Loucy (cell line): Measurements from ENCODE around the gene SRA1.
A peak's percentile ranks its signal among the peaks of the same experiment; 100 is the strongest.

Source experiments
- H2AFZ ChIP-seq: fragments of 200-600 bp; sonication (generic); 2 replicates; pipeline ENCODE4 v1.6.0; 2016; ENCODE audit warnings: antibody characterized with exemption, mild to moderate bottlenecking, low read length, moderate library complexity
- H3F3A ChIP-seq: fragments of 200-600 bp; 2 replicates; pipeline ENCODE4 v1.6.0; 2016; ENCODE audit warnings: antibody characterized with exemption, low read depth, mild to moderate bottlenecking
- H3K27me3 ChIP-seq: fragments of 200-600 bp; sonication (generic); 2 replicates; pipeline ENCODE4 v1.6.1; 2014; ENCODE audit warnings: low read length, mild to moderate bottlenecking; ENCODE audit not compliant: insufficient read depth, poor library complexity, severe bottlenecking
- H3K36me3 ChIP-seq: fragments of 200-600 bp; sonication (generic); 2 replicates; pipeline ENCODE4 v1.6.1; 2016; ENCODE audit warnings: low read length; ENCODE audit not compliant: insufficient read depth
- H3K4me1 ChIP-seq: fragments of 200-600 bp; sonication (generic); 2 replicates; pipeline ENCODE4 v1.5.1; 2014; ENCODE audit warnings: low read length, mild to moderate bottlenecking; ENCODE audit not compliant: insufficient read depth, poor library complexity, severe bottlenecking
- H3K4me2 ChIP-seq: fragments of 200-600 bp; sonication (generic); 2 replicates; pipeline ENCODE4 v1.6.0; 2014; ENCODE audit warnings: antibody characterized with exemption, low read length, low read depth, mild to moderate bottlenecking; ENCODE audit not compliant: poor library complexity, severe bottlenecking
- H3K4me3 ChIP-seq: fragments of 200-600 bp; sonication (generic); 2 replicates; pipeline ENCODE4 v1.5.1; 2014; ENCODE audit warnings: low read length, mild to moderate bottlenecking, mixed read lengths; ENCODE audit not compliant: poor library complexity, severe bottlenecking
- H3K79me2 ChIP-seq: fragments of 200-600 bp; sonication (generic); 2 replicates; pipeline ENCODE4 v1.6.1; 2014; ENCODE audit warnings: low read length; ENCODE audit not compliant: insufficient read depth
- H3K9ac ChIP-seq: fragments of 200-600 bp; sonication (generic); 2 replicates; pipeline ENCODE4 v1.6.0; 2014; ENCODE audit warnings: mild to moderate bottlenecking, low read depth, low read length, moderate library complexity; ENCODE audit not compliant: poor library complexity, severe bottlenecking
- H3K9me2 ChIP-seq: fragments of 200-600 bp; sonication (generic); replicated peaks from 2 replicates; pipeline ENCODE4 v1.6.1; 2016; ENCODE audit warnings: low read depth, low read length, mixed read lengths
- H3K9me3 ChIP-seq: fragments of 200-600 bp; sonication (generic); 2 replicates; pipeline ENCODE4 v1.6.1; 2014; ENCODE audit warnings: mild to moderate bottlenecking, antibody characterized with exemption, low read length, low read depth; ENCODE audit not compliant: insufficient read depth
- H4K20me1 ChIP-seq: fragments of 200-600 bp; sonication (generic); 2 replicates; pipeline ENCODE4 v1.6.0; 2014; ENCODE audit warnings: antibody characterized with exemption, low read length, mild to moderate bottlenecking; ENCODE audit not compliant: insufficient read depth, poor library complexity, severe bottlenecking
- EZH2phosphoT487 ChIP-seq: fragments of 200-600 bp; IDR thresholded peaks from 2 replicates; pipeline ENCODE4 v1.6.1; 2018; ENCODE audit warnings: antibody characterized with exemption, mild to moderate bottlenecking, moderate library complexity, borderline replicate concordance
- TF ChIP-seq, protein P1 (sequence below): fragments of 200-600 bp; sonication (generic); conservative IDR thresholded peaks from 2 replicates; pipeline ENCODE4 v1.5.1; 2014; ENCODE audit warnings: mild to moderate bottlenecking, antibody characterized with exemption, low read length

Gene SRA1

DNA sequence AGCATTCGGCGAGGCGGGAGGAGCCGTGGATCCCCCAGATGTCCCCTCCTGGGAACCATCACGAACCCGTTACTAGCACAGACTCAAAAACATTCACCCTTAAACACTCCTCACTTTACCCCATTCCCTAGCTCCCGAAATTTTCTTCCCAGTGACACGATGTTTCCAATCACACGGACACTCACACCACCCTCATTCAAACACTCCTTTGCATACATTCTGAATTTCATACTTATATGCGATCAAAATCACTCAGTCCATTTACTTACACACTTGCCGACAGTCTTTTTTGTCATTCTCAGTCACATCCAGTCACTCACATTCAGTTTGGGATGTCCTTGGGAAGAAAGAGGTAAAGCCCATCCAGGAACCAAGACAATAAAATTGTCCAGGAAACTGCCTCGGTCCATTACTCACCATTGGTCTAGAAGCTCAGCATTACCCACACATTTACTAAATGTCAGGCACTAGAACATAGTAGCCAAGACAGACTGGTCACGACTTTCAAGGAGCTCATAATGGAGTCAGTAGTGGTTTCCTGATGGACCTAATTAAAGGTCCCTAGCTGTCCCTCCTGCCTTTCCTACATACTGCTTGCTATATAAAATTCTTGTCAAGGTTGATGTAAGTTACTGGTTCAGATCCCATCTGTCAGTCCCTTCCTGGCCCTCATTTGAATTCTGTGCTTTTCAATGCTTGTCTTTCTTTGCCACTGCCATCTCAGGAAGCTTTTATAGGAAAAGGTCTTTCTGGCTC lies 7.9 kb upstream of the SRA1 start:
- Histone ChIP-seq H3K4me1 (peaks cover 28% of the 10 kb centered on the region), H3K9me2 (no peaks in the 10 kb centered on the region), H3K4me2 (peak overlapping the region; percentile 87), H3K9ac (peak overlapping the region; percentile 97), H3K36me3 (peaks cover 3% of the 10 kb centered on the region; the same call in 1 of the 2 replicates), H3F3A (no peaks in the 10 kb centered on the region), H3K79me2 (peaks cover 47% of the 10 kb centered on the region), H3K27me3 (no peaks in the 10 kb centered on the region), H3K9me3 (no peaks in the 10 kb centered on the region), H2AFZ (peak overlapping the region; percentile 86), H4K20me1 (peaks cover 6% of the 10 kb centered on the region), H3K4me3 (peak overlapping the region; percentile 99)
- TF ChIP-seq EZH2phosphoT487: no peak
- TF ChIP-seq, protein P1, sequence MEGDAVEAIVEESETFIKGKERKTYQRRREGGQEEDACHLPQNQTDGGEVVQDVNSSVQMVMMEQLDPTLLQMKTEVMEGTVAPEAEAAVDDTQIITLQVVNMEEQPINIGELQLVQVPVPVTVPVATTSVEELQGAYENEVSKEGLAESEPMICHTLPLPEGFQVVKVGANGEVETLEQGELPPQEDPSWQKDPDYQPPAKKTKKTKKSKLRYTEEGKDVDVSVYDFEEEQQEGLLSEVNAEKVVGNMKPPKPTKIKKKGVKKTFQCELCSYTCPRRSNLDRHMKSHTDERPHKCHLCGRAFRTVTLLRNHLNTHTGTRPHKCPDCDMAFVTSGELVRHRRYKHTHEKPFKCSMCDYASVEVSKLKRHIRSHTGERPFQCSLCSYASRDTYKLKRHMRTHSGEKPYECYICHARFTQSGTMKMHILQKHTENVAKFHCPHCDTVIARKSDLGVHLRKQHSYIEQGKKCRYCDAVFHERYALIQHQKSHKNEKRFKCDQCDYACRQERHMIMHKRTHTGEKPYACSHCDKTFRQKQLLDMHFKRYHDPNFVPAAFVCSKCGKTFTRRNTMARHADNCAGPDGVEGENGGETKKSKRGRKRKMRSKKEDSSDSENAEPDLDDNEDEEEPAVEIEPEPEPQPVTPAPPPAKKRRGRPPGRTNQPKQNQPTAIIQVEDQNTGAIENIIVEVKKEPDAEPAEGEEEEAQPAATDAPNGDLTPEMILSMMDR: no peak

DNA sequence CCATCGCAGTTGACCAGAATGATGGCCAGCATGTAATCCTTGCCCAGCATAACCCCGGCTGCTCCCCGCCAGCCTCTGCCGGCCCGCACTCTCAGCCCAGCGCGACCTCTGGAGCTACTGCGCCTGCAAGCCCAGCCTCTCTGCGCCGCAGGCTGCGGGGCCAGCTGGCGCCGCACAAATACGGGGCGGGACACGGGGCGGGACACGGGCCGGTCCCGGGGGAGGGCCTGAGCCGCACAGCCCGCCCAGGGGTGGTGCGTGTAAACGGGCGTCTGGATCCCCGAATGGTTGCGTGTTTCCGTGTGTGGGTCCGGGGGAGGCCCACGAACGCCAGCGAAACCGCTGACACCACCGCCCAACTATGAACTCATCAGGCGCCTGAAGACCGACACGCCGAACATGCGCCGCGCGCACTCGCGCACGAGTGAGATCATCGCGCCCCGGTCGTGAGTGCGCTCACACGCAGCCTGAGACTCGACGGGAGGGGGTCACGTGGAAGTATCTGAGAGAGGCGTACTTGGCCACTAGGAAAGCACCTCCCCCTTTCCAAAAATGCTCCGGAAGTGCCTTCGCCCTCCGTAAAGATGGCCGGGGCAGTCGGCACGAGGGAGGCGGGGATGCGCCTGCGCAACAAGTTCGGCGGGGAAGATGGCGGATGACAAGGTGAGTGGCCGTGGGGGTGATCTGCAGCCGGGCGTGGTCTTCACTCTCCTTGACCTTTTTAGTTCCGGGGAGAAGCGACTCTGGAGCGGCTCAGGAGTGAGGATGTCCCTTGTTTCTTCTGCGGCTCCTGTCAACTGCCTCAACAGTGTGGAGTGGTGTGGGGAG lies 7.1 kb upstream of the SRA1 start, which contains the start of the genes APBB3 and SLC35A4:
Gene APBB3, minus strand, starts transcription at position 403 of the 828 bp plus-strand sequence. Its CDS starts 353 bp downstream, at position 50.
Gene SLC35A4, plus strand, starts transcription at position 633 of the 828 bp plus-strand sequence. CDS start 2,342 bp downstream, outside the sequence.
- Histone ChIP-seq H3K4me3 (peak within 1 kb of the TSS; percentile 99), H2AFZ (peak within 1 kb of the TSS; percentile 92), H4K20me1 (peaks cover 6% of the 10 kb centered on the region), H3K27me3 (no peaks in the 10 kb centered on the region), H3K9me2 (no peaks in the 10 kb centered on the region), H3K4me2 (peak within 1 kb of the TSS; percentile 87), H3K79me2 (peaks cover 47% of the 10 kb centered on the region), H3K9ac (peak within 1 kb of the TSS; percentile 97), H3K9me3 (no peaks in the 10 kb centered on the region), H3K4me1 (peaks cover 28% of the 10 kb centered on the region), H3F3A (no peaks in the 10 kb centered on the region), H3K36me3 (peaks cover 3% of the 10 kb centered on the region; the same call in 1 of the 2 replicates)
- TF ChIP-seq, protein P1: no peak

DNA sequence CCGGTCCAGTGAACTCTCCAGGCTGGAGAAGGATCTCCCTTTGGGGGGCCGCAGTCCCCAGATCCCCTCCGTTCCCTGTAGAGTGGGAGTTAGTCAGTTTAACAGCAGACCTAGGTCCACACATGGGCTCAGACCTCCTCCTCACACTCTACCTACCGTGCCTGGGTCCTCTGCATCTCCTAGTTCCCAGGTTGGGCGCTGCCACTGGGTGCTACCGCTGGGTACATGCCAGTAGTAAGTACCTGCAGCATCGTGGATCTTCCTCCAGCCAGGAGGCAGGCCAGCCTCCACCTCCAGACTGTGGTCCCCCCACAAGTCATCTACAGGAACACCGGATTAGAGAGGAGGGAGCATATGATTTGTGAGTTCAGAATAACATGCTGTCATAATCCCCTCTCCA lies 6.3 kb upstream of the SRA1 start:
- Histone ChIP-seq H3K4me2 (peak overlapping the region; percentile 87), H2AFZ (no peak overlapping the region)
- TF ChIP-seq, protein P1: no peak
- TF ChIP-seq EZH2phosphoT487: no peak

More for the DNA sequence above, 6.3 kb upstream of the SRA1 start:
- Histone ChIP-seq H3K9me2 (no peaks in the 10 kb centered on the region), H3K4me3 (peak overlapping the region; percentile 99), H3F3A (no peaks in the 10 kb centered on the region), H3K4me1 (peaks cover 28% of the 10 kb centered on the region), H4K20me1 (peaks cover 6% of the 10 kb centered on the region), H3K9ac (peak overlapping the region; percentile 97), H3K27me3 (no peaks in the 10 kb centered on the region), H3K9me3 (no peaks in the 10 kb centered on the region), H3K36me3 (peaks cover 3% of the 10 kb centered on the region; the same call in 1 of the 2 replicates), H3K79me2 (peaks cover 47% of the 10 kb centered on the region)
